Measurements from ENCODE around the gene IL2.

Gene IL2

DNA sequence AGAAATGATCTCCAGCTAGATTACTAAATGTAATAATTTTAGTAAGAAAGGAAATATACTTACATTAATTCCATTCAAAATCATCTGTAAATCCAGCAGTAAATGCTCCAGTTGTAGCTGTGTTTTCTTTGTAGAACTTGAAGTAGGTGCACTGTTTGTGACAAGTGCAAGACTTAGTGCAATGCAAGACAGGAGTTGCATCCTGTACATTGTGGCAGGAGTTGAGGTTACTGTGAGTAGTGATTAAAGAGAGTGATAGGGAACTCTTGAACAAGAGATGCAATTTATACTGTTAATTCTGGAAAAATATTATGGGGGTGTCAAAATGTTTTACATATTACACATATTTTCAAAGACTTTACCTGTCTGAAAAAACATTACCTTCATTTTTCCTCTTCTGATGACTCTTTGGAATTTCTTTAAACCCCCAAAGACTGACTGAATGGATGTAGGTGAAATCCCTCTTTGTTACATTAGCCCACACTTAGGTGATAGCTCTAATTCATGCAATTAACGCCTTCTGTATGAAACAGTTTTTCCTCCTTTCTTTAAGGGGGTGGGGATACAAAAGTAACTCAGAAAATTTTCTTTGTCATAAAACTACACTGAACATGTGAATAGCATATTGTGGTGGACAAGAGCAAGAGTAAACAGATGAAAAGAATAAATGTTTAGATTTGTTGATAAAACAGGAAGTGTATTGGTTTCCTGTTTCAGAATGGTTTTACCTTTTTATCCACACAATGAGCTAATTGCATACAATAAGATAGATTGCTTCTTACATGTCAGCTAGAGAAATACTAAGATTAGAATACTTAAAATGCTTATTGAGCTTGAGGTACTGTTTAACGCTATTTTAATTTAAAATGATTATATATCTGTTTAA, at the start of gene IL2:
Gene IL2, minus strand, starts transcription at position 495 of the 886 bp plus-strand sequence. Its CDS starts 285 bp downstream, at position 210.
- no peak for DNase-seq (ENCODE audit: low read depth in 3 of 3)

- DNase-seq (ENCODE audit: low read depth in 3 of 3) = no peak
These were observed 46.7 kb upstream of the IL2 start for GRCh38 chr4:122503214-122503613.

DNA sequence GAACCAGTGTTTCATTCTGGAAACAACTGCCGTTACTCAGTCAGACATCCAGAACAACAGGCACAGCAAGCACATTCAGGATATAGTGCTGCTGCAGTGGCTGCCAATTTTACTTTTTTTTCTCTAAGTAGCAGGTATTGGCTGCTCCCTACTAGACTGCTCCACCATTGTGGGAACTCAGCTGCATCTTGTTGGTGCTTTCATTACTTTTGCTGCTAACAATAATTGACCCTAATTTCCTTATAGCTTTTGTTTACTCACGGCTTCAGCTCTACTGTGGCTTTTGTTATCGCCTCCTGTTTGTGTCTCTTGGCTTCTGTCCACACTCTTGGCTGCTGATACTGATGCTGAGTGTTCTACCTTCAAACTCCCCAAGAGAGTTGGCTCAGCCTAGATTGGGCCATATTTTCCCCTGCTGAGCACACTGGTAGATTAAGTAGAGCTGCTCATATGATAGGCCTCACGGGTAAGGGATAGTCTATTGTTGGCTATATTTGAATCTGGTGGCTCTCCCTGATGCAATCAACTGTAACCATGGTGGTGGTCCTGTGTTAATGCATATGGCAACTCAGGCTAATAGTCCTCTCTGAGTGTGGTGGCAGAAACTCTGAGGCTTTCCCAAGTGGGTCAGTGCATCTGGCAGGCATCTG, 44.5 kb upstream of the IL2 start:
- no peak for DNase-seq (ENCODE audit: low read depth in 3 of 3)

DNA sequence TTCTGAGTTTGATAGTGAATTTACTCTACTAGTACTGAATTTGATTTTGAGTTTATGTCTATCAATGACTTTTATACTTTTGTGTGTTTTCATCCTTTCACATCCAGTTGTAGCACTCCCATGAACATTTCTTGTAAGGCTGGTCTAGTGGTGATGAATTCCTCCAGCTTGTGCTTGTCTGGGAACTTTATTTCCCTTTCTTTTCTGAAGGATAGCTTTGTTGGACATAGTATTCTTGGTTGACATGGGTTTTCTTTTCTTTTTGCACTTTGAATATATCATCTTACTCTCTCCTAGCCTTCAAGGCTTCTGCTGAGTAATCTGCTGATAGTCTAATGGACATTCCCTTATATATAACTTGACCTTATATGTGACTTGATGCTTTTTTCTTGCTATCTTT, 32.5 kb upstream of the IL2 start:
- no peak for DNase-seq (ENCODE audit: low read depth in 3 of 3)

GRCh38 chr4:122483481-122483880, 27.0 kb upstream of the IL2 start:
- DNase-seq (ENCODE audit: low read depth in 3 of 3) = no peak

- no peak for DNase-seq (ENCODE audit: low read depth in 3 of 3)
These were observed 25.4 kb upstream of the IL2 start for GRCh38 chr4:122481766-122482405.

DNA sequence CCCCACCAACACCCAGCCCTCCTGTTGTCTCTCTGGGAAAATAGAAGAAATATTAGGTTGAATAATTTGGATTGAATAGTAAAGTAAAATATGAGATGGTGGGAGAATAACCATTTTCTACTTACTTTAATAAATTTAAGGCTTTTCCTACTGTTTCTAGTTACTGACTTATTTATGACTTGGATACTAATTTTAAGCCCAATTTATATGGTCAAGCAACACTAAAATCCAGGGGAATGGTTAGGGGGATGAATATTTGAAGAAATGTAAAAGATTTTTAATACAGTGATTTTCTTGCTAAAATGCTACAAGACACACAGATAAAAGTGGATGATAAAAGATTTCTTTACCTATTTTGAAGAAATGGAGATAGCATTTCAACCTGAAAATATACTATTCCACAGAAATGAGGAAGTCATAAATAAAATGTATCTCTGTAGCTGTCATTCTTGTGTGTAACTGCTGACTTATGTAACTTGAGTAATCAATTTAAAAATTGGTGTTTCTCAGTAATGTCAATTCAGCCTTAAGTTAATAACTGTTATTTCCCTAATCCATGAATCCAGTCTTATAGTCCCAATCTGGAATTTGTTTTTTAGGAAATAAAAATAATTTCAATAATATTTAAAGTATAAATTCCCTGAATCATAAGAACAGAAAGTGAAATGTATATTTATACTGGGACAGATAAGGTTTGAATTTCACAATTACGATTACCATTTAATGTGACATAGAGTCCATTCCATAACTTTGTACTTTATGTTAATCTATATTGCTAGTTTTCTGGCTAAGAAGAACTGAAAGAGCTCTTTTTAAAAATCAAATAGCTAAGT, 24.3 kb upstream of the IL2 start:
- no peak for DNase-seq (ENCODE audit: low read depth in 3 of 3)

GRCh38 chr4:122479935-122480416, 23.5 kb upstream of the IL2 start:
- DNase-seq (ENCODE audit: low read depth in 3 of 3) = no peak

DNA sequence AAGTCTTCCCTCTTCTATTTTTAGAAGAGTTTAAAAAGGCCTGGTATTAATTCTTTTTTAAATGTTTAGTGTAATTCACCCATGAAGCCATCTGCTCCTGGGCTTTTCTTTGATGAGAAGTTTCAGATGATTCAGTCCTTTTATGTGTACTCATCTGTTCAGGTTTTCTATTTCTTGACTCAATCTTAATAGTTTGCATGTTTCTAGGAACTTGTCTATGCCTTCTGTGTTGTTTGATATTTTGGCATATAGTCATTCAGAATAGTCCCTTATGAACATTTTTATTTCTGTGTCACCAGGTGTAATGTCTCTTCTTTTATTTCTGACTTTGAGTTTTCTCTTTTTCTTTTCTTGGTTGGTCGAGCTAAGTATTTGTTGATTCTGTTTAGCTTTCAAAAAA, 20.2 kb upstream of the IL2 start:
- no peak for DNase-seq (ENCODE audit: low read depth in 3 of 3)

DNA sequence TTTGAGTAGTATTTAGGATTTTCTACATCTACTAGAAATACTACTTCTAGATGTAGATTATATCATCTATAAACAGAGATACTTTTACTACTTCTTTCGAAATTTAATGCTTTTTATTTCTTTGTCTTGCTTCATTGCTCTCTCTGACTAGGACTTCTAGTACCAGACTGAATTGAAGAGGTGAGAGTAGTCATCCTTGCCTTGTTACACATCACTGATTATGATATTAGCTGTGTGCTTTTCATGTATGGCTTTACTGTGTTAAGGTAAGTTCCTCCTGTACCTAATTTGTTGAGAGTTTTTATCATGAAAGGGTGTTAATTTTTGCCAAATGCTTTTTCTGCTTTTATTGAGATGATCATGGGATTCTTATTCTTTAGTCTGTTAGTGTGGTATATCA, 19.6 kb upstream of the IL2 start:
- DNase-seq (ENCODE audit: low read depth in 3 of 3) = no peak

DNA sequence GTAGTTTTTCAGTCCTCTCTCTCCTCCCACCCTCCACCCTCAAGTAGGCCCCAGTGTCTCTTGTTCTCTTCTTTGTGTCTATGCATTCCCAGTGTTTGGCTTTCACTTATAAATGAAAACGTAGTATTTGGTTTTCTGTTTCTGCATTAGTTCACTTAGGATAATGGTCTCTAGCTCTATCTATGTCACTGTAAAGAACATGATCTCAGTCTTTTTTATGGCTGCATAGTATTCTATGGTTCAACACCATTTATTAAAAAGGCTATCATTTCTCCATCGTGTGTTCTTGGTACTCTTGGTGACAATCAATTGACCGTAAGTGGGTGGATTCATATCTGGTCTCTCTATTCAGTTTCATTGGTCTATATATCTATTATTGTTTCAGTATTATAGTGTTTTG, 18.7 kb upstream of the IL2 start:
- no peak for DNase-seq (ENCODE audit: low read depth in 3 of 3)

DNA sequence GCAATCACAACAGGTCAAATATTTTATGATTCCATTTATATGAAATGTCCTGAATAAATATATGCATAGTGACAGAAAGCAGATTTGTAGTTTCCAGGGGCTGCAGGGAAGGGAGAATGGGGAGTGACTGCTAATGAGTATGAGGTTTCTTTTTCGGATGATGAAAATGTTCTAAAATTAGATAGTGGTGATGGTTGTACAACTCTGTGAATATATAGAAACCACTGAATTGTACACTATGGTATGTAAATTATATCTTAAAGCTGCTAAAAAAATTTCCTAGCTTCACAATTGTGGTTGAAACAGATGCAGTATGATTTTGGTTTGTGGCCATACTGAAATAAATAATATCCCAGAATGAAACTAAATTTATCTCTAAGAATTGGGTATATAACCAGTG, 12.9 kb upstream of the IL2 start:
- no peak for DNase-seq (ENCODE audit: low read depth in 3 of 3)

DNA sequence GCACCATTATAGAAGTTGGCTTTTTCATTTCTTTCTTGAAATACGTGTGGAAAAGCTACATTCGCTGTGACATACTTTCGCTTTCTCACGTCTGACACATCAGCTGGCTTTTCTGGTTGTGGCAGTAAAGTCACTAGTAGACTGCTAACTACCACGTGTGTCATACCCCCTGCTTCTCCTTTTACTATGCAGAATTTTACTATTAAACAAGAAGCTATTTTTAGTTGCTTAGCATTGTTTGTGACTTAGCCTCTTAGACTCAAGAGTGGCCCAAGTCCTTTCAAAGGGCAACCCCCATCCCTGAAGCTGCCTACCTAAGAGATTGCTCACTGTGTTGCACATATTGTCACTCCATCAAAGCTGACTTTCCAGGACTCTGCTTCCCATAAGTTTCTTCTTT, 2.1 kb upstream of the IL2 start:
- DNase-seq (ENCODE audit: low read depth in 3 of 3) = peak in 1 of 3 experiments; percentile 29

- DNase-seq (ENCODE audit: low read depth in 3 of 3) = no peak
These were observed 3.0 kb downstream of the IL2 start for GRCh38 chr4:122453384-122453995.

GRCh38 chr4:122450847-122451246, 5.7 kb downstream of the IL2 start:
- peak; percentile 16 to 24 (median 16) for DNase-seq (ENCODE audit: low read depth in 3 of 3)

- DNase-seq (ENCODE audit: low read depth in 3 of 3) = no peak
These were observed 22.2 kb downstream of the IL2 start for GRCh38 chr4:122434285-122434684.

DNA sequence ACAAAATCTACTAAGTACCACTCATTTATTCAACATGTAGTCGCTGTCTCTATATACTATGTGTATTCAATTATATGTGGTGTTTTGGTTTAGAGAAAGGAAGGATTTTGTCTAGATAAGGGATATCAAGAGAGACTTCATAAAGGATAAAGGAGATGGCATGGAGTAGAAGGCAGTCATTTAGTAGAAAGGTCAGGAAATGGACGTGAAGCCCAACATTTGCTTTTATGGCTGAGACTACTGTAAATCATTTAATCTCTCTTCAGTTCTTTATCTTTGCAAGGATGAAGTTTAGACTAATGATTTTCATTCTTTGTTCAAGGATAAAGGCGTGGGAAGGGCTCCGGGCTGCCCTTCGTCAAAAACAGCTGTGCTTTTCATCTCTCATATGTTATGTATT, 25.2 kb downstream of the IL2 start:
- no peak for DNase-seq (ENCODE audit: low read depth in 3 of 3)

- DNase-seq (ENCODE audit: low read depth in 3 of 3) = no peak
These were observed 33.3 kb downstream of the IL2 start for GRCh38 chr4:122423246-122423645.

DNA sequence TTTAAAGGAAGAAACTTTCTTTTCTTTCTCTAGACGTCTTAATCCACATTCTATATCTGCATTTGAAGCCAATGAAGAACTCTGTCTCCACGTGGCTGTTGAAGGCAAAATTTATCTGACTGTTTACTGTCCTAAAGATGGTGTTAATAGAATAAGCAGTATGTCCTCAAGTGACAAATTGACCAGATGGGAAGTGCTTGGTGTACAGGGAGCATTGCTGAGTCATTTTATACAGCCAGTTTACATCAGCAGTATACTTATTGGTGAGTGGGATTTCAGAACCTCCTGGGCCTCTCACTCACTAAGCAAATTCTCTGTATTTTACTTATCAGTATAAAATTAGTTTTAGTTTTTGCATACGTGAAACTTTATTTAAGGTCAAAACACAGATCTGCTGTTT, 44.0 kb downstream of the IL2 start:
- no peak for DNase-seq (ENCODE audit: low read depth in 3 of 3)

GRCh38 chr4:122403861-122404260, 52.7 kb downstream of the IL2 start:
- no peak for DNase-seq (ENCODE audit: low read depth in 3 of 3)
